DMS114 treated with DMSO at 0.1 percent for 48 hours (cell line): ENCODE data around the gene VWA5B1.
A peak's percentile ranks its signal among the peaks of the same experiment; 100 is the strongest.

ENCODE experiments used
- DNase-seq: peaks from one replicate; lab custom pipeline; 2025; ENCODE audit not compliant: unreplicated experiment; lab: John Stamatoyannopoulos, UW

VWA5B1 gene

DNA sequence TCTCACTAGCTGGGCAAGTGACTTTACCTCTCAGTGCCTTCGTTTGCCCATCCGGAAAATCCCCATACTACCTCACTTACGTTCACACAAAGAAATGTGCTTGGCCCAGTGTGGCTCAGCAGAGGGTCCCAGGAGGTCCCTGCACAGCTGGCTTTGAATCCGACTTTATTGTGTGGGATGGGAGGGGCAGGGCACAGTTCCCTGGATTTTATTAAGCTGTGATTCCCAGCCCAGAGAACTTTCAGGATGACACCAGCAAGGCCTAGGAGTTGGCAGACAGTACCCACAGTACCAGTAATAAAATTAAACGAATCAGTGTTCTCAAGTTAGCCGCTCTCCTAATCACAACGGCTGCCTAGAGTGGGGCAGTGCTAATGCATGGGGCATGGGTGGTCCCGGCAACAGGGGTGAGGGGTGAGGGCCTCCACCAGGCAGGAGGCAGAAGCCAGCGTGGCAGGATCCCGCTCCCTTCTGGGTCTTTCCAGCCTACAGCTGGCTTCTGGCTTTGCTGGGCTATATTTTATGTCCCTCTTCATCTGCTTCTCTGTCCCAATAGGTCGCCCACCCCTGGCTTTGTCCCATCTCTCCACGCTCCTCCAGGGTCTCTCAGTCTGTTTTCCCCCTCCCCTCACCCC is 74.9 kb downstream of the VWA5B1 start:
- DNase-seq, result no peak

GRCh38 chr1:20366056-20366462 is 75.4 kb downstream of the VWA5B1 start:
- no peak for DNase-seq

- no peak for DNase-seq
Measured at GRCh38 chr1:20366463-20367115, 75.9 kb downstream of the VWA5B1 start.

GRCh38 chr1:20367116-20367585 is 76.5 kb downstream of the VWA5B1 start:
- DNase-seq, result peak; percentile 72

- DNase-seq, result no peak
Measured at GRCh38 chr1:20367626-20368025, 77.0 kb downstream of the VWA5B1 start.

DNA sequence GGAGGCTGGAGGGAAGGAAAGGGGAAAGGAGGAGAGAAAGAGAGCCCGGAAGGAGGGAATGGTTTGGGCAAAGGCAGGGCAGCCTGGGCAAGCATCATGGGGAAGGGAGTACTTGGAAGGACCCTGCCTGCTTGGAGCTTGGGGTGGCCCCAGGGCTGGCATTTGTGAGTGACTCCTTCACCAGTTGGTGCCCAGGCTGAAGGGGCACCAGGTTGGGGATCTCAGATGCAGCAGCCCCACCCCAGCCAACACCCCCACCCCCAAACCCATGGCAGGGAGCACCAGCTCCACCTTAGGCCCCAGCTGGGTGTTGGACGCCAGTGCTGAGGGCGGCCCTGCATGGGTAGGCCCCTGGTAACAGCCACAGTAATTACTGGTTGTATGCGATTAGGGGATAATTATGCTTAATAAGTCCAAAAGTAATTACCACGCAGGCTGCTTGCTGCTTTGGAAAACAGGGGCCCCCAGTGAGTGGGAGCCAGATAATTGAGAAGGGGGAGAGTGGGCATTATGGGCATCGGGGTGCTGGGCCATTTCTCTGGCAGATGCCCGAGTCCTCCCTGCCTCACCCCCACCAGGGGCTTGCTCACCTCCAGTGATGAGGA is 78.3 kb downstream of the VWA5B1 start:
- DNase-seq, result no peak

DNA sequence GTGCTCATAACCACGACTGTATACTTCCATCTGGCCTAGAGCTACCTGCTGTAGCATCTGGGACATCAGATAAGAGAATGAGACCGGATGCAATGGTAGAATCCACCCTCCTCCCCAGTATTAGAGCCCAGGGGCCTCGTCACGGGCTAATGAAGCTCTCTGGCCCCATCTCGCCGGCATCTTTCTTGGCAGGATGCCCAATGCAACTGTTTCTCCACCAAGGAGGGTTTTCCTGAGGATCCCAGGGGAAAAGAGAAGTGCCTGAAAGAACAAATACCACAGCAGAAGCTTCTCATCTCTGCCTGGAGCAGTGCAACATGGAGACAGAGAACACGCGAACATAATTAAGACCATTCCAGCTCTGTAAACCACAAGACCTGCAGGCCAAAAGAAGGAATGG is 80.0 kb downstream of the VWA5B1 start:
- DNase-seq, result no peak

DNA sequence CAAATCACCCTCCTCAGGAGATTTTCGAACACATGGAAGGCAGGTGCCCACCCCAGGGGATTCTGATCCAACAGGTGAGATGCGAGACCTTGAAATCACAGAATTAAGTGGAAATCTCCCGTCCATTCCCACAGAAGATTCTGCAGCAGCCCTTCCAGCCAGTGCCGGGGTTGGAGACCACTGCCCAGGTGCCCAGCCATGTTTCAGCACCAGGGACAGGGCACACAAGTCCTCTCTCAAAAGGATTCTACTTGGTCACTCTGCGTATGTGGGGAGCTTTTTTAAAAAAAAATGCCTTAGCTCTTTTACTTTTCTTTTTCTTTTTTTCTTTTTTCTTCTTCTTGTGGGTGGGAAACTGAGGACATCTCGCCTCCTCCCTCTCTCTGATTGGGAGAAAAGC is 80.7 kb downstream of the VWA5B1 start:
- DNase-seq, result no peak

GRCh38 chr1:20371883-20372282 is 81.2 kb downstream of the VWA5B1 start:
- DNase-seq, result no peak

GRCh38 chr1:20372676-20373075 is 82.0 kb downstream of the VWA5B1 start:
- DNase-seq, result no peak

DNA sequence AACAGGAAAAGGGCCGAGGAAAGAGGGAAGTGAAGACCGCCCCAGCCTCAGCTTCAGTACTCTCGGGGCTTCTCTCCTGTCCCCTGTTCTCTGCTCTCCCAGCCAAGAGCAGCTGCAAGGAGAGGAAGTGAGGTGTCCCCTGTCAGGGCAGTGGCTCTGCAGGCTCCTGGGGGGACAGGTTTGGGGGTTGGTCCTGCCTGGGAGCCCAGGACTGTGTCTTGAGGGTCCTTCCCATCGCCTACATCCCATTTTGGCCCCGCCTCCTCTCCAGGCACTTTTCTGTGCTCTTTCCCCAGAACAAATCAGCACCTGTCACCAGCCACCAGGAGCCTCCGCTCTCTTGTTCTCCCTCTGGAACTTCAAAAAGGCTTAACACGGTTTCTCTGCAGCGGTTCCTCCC is 82.6 kb downstream of the VWA5B1 start:
- DNase-seq, result no peak

DNA sequence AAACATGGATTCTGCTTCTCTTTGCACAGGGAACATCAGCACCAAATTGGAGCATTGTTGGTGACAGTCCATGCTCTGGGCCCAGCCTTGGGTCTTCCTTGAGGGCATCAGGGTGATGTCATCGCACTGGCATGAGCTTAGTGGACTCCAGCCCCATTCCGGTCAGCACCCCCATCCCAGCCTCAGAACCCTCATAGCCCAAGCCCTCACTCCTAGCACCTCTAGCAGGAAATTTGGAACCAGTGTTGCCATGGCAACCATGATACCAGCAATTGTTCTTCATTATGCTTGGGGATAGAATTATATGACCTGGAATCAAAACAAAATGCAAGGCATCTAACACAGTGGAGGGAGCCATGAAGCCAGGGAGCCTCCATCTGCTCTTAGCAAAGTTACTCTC is 83.1 kb downstream of the VWA5B1 start:
- DNase-seq, result no peak

DNA sequence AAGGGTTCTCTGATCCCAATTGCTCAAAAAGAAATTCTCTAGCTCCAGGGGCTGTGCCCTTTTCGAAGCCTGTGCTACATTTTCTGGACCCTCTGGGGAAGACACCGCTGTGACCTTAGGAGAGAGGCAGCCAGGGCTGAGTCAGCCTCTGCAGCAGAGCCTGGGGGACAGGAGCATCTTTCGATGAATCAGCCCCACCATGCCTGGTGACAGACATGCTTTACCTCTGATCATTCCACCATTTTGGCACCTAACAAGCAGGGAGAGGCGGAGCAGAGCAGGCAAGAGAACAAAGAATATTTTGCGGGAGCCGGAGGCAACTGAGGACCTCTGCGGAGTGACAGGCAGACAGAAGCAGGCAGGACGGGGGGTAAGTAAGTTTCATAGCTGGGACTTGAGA is 84.9 kb downstream of the VWA5B1 start:
- DNase-seq, result no peak

- no peak for DNase-seq
Measured at GRCh38 chr1:20376171-20376570, 85.5 kb downstream of the VWA5B1 start.

DNA sequence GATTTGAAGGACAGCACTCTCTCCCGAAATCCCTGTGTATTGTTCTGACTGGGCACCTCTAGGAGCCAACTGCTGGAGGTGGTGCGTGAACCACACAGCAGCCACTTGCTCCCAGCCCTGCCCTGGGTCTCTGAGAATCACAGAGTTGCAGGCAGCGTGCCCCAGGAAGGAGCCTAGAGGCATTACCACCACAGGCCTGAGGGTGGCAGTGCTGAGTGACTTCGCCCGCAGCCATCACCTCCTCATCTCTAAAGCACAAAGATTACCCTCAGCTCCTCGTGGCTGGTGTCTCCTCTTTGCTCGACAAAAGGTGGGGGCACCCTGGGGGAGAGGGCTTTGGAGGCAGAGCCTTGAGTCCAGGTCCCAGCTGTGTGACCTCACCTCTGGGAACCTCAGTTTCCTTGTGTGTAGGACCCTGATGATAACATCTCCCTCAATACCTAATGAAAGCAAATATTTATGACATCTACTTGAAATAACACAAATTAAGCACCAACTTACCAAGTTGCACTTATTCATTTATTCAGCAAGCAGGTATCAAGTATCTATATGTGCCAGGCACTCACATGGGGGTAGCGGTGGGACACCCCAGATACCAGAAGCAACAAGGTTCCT is 86.3 kb downstream of the VWA5B1 start:
- DNase-seq, result no peak

- no peak for DNase-seq
Measured at GRCh38 chr1:20377516-20378270, 87.0 kb downstream of the VWA5B1 start.

GRCh38 chr1:20379075-20379474 is 88.4 kb downstream of the VWA5B1 start:
- DNase-seq, result no peak

DNA sequence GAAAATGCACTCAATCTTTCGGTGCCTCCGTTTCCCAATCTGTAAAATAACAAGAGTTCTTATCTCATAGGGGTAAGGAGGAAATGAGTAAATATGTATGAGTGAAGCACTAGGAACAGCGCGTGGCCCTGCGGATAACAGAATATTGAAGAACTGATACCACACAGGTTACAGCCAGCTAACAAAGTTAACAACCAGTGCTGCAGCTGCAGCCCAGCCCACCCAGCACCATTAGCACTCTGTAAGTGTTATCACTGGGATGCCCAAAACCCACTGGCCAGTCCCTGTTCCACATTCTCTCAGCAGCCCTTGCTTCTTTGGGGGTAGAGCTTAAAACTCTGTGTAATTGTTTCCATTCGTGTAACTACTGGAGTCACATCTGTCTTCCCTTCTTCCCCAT is 89.5 kb downstream of the VWA5B1 start:
- no peak for DNase-seq

DNA sequence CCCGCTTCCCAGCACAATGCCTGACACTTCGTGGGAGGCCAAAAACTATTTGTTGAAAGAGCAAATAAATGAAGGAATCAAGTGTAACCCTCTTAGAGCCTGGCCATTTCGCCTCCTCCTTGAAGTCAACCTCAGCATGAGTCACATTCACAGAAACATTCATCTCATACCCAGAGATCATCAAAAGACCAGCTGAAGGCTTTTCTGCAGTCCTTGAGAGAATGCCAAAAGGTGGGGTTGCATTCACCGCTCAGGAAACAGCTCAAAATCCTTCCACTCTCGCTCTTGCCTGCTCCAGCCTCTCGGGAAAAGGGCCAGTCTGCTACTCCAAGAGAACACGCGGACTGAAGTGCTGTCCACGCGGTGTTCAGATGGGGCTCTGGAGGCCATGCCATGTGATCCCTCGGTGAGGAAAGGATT is 90.0 kb downstream of the VWA5B1 start:
- DNase-seq, result no peak

DNA sequence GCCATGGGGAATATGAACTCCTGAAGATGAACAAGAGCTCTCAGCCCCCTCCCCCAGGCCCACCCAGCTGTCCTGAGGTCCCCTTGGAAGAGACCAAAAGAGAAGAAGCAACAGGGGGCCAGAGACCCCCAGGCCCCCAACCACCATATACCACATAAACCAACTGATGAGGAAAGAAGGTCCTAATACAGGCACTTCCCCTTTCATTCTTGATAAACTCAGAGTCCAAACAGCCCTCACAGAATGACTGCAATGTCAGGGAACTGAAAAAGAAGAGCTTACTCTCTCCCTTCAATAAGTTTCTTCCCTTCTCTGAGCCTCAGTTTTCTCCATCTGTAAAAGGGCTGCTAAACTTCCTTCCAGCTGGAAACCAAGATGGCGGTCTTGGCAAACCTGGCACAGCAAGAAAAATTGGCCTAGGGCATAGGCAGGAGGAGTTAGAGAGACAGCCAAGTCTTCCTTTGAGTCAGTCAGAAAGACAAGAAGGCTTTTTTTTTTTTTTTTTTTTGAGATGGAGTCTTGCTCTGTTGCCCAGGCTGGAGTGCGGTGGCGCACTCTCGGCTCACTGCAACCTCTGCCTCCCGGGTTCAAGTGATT is 90.5 kb downstream of the VWA5B1 start:
- DNase-seq, result no peak

DNA sequence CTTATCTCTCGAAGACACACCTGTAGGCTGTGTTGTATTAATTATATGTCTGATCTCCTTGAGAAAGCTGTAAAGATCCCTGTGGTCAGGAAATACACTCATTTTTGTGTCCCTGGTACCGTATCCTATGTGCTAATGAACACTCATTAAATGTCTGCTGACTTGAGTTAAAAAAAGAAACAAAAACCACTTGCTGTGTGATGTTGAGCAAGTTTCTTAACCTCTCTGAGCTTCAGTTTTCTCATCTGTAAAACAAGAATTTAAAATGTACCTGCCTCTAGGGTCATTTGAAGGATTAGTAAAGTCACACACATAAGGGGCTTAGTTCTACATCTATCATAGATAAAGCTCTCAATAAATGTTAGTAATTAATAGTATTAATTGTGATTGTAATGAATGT is 91.3 kb downstream of the VWA5B1 start:
- no peak for DNase-seq
